ENCODE results near the gene OR10H1.
A peak's percentile ranks its signal among the peaks of the same experiment; 100 is the strongest.
"Not testable (repeated sequence)": the region's sequence is repeated elsewhere in the genome, so short reads cannot be mapped to it uniquely, and the experiment has no call there.

The OR10H1 gene, protein sequence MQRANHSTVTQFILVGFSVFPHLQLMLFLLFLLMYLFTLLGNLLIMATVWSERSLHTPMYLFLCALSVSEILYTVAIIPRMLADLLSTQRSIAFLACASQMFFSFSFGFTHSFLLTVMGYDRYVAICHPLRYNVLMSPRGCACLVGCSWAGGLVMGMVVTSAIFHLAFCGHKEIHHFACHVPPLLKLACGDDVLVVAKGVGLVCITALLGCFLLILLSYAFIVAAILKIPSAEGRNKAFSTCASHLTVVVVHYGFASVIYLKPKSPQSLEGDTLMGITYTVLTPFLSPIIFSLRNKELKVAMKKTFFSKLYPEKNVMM

DNA sequence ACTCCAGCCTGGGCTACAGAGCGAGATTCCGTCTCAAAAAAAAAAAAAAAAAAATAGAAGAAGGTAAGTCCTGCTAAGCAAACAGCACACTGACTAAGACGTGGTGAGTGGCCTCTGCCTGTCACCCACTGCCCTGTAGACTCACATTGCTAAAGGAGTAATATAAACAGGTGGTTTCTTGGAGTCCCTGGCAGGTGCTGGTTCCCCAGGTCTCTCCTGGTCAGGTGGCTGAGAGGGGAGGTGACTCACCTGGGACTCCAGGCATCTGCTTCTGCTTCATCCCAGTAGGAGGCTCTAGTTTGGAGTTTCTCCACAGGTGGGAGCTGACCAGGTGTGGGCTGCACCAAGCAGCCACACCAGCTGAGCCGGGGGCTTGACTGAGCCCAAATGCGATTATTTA lies at the start of gene OR10H1:
Gene OR10H1 (minus strand): TSS at position 359 of the 400 bp plus-strand sequence. CDS start 7,627 bp downstream, outside the sequence.
- DNase-seq (ENCODE audit: low read depth): no peak

DNA sequence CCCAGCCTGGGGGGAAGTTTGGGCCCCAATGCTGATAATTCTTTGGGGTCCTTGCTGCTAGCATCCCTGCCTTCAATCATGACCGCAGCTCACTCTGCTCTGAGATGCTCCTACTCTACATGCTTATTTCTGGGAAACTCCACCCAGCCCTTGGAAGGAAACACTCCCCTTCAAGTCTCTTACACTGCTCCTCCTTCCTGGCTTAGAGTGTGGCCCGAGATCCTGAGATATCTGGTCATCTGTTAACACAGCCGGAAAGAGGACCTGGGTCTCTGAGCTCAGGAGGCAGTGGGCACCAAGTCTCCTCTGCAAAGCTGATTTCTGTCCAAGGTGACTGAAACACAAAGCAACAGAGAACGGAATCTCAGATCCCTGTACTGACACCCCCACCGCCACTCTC lies 49.4 kb upstream of the OR10H1 start:
- DNase-seq (ENCODE audit: low read depth): no peak

DNA sequence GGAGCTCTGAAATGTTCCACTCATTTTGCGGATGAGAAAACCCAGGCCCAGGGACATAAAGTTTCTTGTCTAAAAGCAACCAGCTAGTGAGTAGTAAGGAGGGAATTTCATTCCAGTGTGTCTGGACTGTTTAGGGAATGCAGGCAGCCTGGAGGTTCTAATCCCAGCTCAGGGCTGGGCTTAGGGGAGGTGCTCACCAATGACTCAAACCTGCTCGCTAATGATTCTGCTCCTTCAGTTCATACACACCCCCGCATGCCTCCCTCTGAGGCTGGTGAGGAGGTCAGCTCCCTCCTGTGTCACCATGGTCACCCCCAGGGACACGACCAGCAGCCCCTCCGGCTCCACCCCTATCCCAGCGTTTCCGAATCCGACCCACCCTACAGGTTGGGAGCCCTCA lies 47.8 kb upstream of the OR10H1 start:
- DNase-seq (ENCODE audit: low read depth): no peak

DNA sequence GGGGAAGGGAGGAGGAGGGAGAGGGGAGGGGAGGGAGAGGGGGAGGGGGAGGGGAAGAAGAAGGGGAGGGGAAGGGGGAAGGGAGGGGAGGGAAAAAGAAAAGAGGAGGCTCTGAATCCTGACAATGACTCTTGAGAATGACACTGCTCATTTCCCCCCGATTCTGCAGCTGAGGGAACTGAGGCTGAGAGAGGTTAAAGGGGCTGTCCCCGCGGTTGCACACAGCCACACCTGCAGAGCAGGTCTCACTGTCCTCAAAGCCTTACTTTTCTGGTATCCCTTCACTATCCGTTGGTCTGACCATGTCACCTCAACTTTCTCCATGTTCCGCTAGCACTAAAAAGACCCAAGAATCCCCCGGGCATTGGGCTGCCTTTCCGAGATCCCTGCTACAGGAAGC lies 47.0 kb upstream of the OR10H1 start:
- DNase-seq (ENCODE audit: low read depth): no peak

DNA sequence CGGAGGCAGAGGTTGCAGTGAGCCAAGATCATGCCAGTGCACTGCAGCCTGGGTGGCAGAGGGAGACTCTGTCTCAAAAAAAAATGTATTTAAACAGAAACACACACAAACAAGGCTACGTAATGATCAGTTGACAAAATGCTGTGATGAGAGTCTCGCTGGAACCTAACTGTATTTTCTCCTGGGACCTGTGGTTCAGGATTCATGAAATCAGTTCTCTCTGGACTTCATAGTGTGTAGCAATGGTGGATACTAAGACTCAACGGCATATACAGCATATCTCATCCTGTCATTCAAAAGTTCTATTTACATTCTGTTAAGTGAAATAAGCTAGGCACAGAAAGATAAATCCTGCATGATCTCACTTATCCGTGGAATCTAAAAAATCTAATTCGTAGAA lies 45.1 kb upstream of the OR10H1 start:
- no peak for DNase-seq (ENCODE audit: low read depth)

DNA sequence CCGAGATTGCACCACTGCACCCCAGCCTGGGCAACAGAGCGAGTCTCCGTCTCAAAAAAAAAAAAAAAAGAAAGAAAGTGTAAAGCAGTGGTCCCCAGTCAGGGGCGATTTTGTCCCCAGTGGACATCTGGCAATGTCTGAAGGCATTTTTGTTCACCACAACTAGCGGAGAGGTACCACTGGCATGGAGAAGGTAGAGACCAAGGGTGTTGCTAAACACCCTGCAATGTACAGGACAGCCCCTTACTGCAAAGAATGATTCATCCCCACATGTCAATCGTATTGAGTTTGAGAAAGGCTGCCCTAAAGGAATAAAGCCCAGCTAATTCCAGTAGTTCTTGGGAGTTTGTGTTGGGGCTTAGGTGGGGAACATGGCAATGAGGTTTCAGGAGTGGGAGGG lies 43.7 kb upstream of the OR10H1 start:
- no peak for DNase-seq (ENCODE audit: low read depth)

DNA sequence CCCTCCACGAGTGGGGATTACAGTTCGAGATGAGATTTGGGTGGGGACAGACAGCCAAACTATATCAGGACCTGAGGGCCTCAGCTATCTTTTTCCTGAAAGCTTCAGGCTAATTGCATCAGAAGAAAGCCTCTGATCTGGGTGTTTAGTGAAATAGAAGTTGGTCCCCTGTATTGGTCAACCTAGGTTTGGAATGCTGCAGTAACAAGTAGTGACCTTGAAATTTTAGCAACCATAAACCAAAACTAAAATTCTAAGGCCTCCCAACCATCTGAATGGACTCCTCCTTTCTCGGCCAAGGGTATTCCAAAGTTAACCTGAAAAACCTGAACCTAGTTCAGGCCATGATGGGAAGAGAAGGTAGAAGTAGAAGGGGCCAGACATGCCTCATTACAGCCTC lies 34.9 kb upstream of the OR10H1 start:
- DNase-seq (ENCODE audit: low read depth): no peak

DNA sequence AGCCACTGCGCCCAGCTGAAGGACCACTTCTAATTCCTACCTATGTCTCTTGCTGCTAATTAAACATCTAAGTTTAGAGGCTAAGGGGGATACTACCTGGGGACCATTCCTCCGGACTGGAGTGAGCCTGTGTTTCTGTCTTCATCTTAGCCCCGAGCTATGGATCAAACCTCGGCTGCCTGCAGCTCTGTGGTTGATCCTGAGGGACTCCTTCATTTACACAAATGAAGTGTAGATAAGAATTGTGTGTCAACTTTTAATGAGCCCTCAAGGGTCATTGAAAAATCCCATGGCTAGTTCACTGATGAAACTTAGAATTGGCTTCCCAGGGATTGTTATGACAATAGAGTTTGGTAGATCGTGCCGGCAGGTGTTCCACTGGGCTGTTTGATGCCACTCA lies 31.5 kb upstream of the OR10H1 start:
- no peak for DNase-seq (ENCODE audit: low read depth)

DNA sequence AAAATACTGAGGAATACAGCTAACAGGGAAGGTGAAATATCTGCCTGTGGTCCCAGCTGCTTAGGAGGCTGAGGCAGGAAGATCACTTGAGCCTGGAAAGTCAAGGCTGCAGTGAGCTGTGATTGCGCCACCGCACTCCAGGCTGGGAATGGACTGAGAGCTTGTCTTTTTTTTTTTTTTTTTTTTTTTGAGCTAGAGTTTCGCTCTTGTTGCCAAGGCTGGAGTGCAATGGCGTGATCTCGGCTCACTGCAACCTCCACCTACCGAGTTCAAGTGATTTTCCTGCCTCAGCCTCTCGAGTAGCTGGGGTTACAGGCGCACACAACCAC lies 28.4 kb upstream of the OR10H1 start:
- DNase-seq (ENCODE audit: low read depth): not testable (repeated sequence)

DNA sequence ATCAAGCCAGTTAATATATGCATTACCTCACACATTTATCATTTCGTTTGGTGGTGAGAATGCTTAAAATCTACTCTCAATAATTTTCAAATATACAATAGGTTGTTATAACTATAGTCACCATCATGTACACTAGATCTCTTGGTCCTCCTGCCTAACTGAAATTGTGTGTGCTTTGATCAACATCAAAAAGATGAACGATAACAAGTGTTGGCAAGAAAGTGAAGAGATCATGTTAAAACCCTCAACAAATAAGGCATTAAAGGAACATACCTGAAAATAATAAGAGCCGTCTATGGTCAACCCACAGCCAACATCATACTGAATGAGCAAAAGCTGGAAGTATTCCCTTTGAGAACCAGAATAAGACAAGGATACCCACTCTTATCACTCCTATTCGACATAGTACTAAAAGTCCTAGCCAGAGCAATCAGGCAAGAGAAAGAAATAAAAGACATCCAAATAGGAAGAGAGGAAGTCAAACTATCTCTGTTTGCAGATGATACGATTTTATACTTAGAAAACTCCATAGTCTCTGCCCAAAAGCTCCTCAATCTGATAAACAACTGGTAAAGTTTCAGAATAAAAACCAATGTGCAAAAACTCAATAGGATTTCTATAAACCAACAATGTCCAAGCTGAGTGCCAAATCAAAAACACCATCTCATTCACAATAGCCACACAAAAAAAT lies 27.9 kb upstream of the OR10H1 start:
- DNase-seq (ENCODE audit: low read depth): no peak

DNA sequence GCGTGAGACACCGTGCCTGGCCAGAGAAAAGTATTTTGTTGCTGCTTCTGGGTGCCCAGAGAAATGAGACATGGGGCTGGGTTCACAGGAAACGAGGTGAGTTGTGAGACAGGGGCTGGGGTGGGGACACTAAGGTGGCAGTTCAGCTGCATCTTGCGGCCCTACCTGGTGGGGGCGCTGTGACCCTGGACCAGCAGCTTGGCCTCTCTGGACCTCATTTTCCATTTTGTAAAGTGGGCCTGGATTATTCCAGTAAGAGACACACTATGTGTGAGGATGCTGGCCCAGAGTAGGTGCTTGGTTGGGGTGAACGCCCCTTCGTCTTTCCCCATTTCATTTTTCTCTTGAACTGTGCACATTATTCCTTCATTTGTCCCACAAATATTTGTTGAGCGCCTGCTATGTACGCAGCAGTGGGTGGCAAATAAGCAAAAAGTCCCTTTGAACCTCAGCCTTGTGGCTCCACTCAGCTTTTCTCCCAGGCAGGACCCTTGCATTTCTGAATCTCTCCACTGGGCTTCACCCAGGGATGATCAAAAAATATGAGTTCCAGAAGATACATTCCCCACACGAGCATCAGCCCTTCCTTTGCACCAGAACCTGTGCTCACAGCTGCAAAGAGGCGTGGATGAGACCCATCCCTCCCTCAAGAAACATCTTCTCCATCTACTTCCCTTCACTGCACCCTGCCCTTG lies 26.6 kb upstream of the OR10H1 start:
- no peak for DNase-seq (ENCODE audit: low read depth)

DNA sequence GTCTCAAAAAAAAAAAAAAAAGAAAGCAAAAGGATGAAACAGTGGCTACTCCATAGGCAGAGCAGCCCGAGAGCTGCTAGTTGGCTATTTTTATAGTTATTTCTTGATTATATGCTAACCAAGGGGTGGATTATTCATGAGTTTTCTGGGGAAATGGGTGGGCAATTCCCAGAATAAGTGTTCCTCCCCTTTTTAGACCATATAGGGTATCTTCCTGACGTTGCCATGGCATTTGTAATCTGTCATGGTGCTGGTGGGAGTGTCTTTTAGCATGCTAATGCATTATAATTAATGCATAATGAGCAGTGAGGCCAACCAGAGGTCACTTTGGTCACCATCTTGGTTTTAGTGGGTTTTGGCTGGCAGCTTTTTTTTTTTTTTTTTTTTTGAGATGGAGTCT lies 25.4 kb upstream of the OR10H1 start:
- no peak for DNase-seq (ENCODE audit: low read depth)

DNA sequence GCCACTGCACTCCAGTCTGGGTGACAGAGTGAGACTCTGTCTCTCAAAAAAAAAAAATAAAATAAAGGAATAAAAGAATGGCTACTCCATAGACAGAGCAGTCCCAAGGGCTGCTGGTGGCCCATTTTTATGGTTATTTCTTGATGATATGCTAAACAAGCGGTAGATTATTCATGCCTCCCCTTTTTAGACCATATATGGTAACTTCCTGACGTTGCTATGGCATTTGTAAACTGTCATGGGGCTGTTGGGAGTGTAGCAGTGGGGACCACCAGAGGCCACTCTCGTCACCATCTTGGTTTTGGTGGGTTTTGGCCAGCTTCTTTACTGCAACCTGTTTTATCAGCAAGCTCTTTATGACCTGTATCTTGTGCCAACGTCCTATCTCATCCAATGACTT lies 24.4 kb upstream of the OR10H1 start:
- not testable (repeated sequence) for DNase-seq (ENCODE audit: low read depth)

DNA sequence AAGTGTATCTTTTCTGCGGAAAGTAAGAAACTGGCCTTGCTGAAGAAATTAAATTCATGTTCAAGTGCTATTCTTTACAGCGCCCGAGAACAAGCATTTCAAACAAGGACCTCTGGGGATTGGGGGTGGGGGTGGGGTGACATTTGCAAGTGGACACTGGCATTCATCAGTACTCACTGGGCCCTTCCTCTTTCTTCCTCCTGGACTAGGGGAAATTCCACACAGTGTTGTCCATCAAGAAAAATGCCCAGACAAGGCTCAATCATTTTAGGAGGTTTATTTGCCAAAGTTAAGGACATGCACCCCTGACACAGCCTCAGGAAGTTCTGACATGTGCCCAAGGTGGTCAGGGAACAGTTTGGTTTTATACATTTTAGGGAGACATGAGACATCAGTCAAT lies 22.9 kb upstream of the OR10H1 start:
- DNase-seq (ENCODE audit: low read depth): no peak

DNA sequence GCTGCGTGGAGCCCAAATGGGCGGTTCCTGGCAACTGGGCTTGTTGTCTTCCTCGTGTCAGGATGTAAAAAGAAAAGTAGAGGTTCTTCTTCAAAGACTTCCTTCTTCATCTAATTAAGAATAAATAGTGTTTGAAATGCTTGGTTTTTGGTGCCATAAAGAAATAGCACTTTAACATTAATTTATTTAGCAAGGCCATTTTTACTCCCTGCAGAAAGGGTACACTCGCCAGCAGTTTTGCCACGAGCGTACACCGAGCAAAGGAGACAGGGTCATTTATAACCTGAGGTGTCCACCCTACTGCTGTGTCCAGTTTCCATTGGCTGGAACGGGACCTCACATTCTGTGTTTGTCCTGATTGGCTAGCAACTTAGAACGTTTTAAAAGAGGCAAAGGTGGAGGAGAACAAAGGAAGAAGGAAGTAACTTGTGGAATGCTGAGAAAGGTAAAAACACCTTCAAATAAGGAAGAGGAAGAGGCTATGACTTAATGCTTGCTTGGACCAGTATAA lies 21.8 kb upstream of the OR10H1 start:
- DNase-seq (ENCODE audit: low read depth): no peak

DNA sequence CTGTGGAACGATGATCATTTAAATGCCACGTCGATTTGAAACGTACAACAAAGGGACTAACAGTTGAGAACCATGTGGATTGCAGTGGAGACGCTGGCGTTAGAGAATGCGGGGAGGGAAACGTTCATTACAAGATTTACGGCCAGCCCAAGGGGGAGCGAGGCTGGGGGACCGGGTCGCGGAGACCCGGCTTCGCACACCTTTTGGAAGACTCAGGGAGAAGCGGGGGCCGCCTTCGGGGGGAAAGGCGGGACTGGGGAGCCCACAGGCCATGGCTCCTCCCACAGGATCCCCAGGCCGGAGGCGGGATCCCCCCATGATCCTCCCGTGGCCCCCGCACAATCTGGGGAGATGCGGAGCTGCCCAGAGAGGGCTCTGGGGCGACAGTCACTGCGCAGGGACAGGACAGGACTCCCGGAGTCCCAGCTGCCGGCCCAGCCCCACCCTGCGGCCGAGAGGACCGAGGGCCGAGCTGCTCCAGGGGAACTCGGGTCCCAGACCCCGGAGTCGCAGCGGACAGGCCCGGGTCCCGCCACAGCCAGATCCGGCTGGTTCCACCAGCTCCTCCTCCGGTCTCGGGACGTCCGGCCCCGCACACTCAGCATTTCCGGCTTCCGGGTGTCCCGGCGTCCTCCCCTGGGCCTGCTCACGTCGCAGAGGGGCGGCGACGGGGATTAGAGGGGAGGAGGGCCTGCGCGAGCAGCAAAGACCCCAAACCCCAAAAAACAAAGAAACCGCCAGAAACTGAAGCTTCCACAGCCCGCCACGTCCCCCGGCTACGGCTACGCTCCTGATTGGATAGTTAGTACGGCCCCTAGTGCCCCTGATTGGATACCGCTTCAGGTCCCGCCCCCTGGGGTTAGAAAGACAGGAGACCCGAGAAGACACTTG lies 21.1 kb upstream of the OR10H1 start:
- peak; percentile 89 for DNase-seq (ENCODE audit: low read depth)

DNA sequence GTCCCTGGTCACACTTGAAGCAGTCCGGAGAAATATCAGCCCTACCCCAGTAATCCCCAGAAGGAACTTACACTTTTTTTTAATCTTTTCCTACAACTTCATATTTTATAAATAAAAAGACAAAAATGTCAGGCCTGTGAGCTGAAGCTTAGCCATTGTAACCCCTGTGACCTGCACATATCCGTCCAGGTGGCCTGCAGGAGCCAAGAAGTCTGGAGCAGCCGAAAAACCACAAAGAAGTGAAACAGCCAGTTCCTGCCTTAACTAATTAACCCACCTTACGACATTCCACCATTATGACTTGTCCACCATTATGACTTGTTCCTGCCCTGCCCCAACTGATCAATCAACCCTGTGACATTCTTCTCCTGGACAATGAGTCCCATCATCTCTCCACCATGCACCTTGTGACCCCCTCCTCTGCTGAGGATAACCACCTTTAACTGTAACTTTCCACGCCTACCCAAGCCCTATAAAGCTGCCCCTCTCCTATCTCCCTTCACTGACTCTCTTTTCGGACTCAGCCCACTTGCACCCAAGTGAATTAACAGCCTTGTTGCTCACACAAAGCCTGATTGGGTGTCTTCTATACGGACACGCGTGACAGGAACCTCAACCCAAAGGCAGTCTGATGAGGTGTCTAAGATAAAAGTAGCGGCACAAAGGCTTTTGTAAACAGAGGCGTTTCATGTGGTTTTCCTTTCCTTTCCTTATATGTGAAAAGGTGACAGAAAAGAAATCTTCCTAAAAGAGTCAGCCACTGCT lies 20.3 kb upstream of the OR10H1 start:
- DNase-seq (ENCODE audit: low read depth): not testable (repeated sequence)

DNA sequence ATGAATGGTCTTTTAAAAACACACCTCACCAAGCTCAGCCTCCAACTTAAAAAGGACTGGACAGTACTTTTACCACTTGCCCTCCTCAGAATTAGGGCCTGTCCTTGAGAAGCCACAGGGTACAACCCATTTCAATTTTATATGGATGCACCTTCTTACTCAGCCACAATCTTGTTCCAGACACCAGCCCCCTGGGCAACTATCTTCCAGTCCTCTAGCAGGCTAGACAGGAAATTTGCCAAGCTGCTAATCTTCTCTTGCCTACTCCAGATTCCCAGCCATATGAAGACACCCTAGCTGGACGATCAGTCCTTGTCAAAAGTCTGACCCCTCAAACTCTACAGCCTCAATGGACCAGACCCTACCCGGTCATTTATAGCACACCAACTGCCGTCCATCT lies 18.8 kb upstream of the OR10H1 start:
- not testable (repeated sequence) for DNase-seq (ENCODE audit: low read depth)

DNA sequence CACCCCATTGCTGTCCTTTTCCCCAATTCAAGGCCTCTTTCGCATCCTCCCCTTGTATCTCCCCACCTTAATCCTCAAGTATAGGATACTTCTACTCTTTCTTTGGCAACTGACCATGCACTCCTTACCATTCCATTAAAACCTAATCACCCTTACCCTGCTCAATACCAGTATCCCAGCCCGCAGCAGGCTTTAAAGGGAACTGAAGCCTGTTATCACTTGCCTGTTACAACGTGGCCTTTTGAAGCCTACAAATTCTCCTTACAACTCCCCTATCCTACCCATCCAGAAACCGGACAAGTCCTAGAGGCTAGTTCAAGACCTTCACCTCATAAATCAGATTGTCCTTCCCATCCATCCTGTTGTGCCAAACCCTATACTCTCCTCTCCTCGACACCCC lies 16.2 kb upstream of the OR10H1 start:
- DNase-seq (ENCODE audit: low read depth): no peak

DNA sequence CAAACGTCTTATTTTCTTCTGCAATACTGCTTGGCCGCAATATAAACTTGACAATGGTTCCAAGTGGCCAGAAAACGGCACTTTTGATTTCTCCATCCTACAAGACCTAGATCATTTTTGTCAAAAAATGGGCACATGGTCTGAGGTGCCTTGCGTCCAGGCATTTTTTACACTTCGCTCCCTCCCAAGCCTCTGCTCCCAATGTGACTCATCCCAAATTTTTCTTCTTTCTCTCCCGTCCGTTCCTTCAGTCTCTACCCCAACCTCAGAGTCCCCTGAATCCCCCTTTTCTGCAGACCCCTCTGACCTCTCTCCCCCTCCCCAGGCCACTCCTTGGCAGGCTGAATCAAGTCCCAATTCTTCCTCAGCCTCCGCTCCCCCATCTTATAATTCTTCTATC lies 14.3 kb upstream of the OR10H1 start:
- no peak for DNase-seq (ENCODE audit: low read depth)

DNA sequence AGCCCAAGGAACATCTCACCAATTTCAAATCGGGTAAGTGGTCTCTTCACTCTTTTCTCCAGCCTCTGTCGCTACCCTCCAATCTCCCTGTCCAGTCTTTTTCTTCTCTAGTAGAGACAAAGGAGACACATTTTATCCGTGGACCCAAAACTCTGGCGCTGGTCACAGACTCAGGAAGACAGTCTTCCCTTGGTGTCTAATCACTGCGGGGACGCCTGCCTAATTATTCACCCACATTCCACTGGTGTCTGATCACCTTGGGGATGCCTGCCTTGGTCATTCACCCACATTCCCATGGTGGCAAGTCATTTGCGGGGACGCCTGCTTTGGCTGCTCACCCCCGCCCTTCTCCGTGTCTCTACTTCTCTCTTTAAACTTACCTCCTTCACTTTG lies 13.8 kb upstream of the OR10H1 start:
- DNase-seq (ENCODE audit: low read depth): no peak
